MCF 10A (cell line): ENCODE measurements around the gene GABRA6. TPM values are rescaled to one million over a fixed set of nuclear protein-coding genes. Genes with fewer than 3 reads are reported as not detected.

Source experiments
- BruUV-seq: library from RNA; stranded (reverse); fragments of 400-500 nt; replicated peaks from 2 replicates; lab custom pipeline; 2021; lab: Mats Ljungman, UMichigan
- CTCF ChIA-PET: fragments of 300-600 bp; sonication (Branson Sonifier 250); formaldehyde crosslinking; extraction: SDS; loops from one replicate; lab custom pipeline; 2021; ENCODE audit warnings: antibody characterized with exemption, inconsistent platforms; lab: Yijun Ruan, JAX
- POLR2A ChIA-PET: fragments of 300-600, 350-650 bp; sonication (Branson Sonifier 250); formaldehyde crosslinking; extraction: SDS; loops from one replicate; lab custom pipeline; 2020; ENCODE audit warnings: antibody characterized with exemption, inconsistent platforms; lab: Yijun Ruan, JAX
- DNase-seq: peaks from one replicate; pipeline ENCODE4 v3.0.0-alpha.2; 2018; ENCODE audit not compliant: unreplicated experiment
- H3K27ac Mint-ChIP-seq: one replicate; pipeline ENCODE4 v1.8.0; 2022; ENCODE audit warnings: mild to moderate bottlenecking, low read depth, mixed read lengths; ENCODE audit not compliant: unreplicated experiment
- H3K27me3 Mint-ChIP-seq: one replicate; pipeline ENCODE4 v1.8.0; 2022; ENCODE audit warnings: mixed read lengths; ENCODE audit not compliant: insufficient read depth, unreplicated experiment
- H3K36me3 Mint-ChIP-seq: one replicate; pipeline ENCODE4 v1.8.0; 2022; ENCODE audit warnings: mild to moderate bottlenecking, moderate library complexity, mixed read lengths; ENCODE audit not compliant: insufficient read depth, unreplicated experiment
- H3K4me1 Mint-ChIP-seq: one replicate; pipeline ENCODE4 v1.8.0; 2022; ENCODE audit warnings: mixed read lengths; ENCODE audit not compliant: insufficient read depth, unreplicated experiment
- H3K4me3 Mint-ChIP-seq: one replicate; pipeline ENCODE4 v1.8.0; 2022; ENCODE audit warnings: mild to moderate bottlenecking, moderate library complexity, mixed read lengths; ENCODE audit not compliant: unreplicated experiment
- H3K9me3 Mint-ChIP-seq: one replicate; pipeline ENCODE4 v1.8.0; 2022; ENCODE audit warnings: mixed read lengths; ENCODE audit not compliant: unreplicated experiment
- CTCF ChIP-seq: fragments of 200-600 bp; IDR thresholded peaks from one replicate; pipeline ENCODE4 v1.8.0; 2022; ENCODE audit warnings: antibody characterized with exemption, mild to moderate bottlenecking; ENCODE audit not compliant: unreplicated experiment
- intact Hi-C: fragments of 100-400 bp; cut with micrococcal nuclease; formaldehyde crosslinking; loops from 2 replicates; pipeline ENCODE4 v1.14.1; 2022
- total RNA-seq: library from RNA; stranded (reverse); gene quantifications from 2 replicates; pipeline ENCODE4 v1.2.3, GENCODE V29; 2022

GABRA6 gene
- total RNA-seq, 1 experiment from 2014 or later = not detected

GRCh38 chr5:161700065-161700464, 14.5 kb downstream of the GABRA6 start:
- peaks cover 65% of the 10 kb centered on the region for H3K27me3 Mint-ChIP-seq

GRCh38 chr5:161703528-161703927, 18.0 kb downstream of the GABRA6 start:
- Mint-ChIP-seq H3K36me3 (peaks cover 4% of the 10 kb centered on the region), H3K27ac (no peak overlapping the region), H3K27me3 (peaks cover 59% of the 10 kb centered on the region), H3K4me3 (no peak overlapping the region), H3K4me1 (no peaks in the 10 kb centered on the region), H3K9me3 (no peaks in the 10 kb centered on the region)
- POLR2A ChIA-PET = no interaction called here
- no TSS peak for BruUV-seq
- TF ChIP-seq CTCF = no peak
- intact Hi-C loops = no loop called here
- DNase-seq = no peak
- CTCF ChIA-PET = interaction anchor here (1.6 kb wide), 1 partner anchor 1266 kb away, joined by 4 read pairs; no protein-coding TSS in a partner anchor

More at GRCh38 chr5:161700065-161700464, 14.5 kb downstream of the GABRA6 start:
- Mint-ChIP-seq H3K9me3 (no peaks in the 10 kb centered on the region), H3K36me3 (no peaks in the 10 kb centered on the region), H3K4me3 (no peak overlapping the region), H3K27ac (no peak overlapping the region), H3K4me1 (no peaks in the 10 kb centered on the region)
- intact Hi-C loops = no loop called here
- no peak for DNase-seq
- no peak for TF ChIP-seq CTCF
- no TSS peak for BruUV-seq
- ChIA-PET CTCF (interaction anchor here (0.9 kb wide), 1 partner anchor 14 kb away, joined by 4 read pairs; no protein-coding TSS in a partner anchor), POLR2A (interaction anchor here (0.6 kb wide), 1 partner anchor 44 kb away, joined by 3 read pairs; no protein-coding TSS in a partner anchor)

DNA sequence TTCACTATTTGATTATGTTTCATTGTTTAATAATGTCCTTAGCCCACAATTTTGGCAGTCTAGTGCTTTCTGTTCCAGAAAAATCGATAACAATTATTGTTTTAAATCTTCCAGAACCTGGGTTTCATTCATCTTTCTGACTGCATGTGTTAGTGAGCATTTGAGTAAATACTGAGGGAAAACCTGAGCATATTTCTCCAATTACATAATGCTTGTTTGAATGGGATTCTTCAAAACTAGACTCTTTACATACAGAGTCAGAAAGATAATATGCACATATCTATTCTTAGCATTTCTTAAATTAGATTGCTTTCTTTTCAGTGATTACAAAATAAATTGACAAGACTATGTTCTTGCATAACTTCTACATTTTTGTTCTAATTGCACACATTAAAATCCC, 21.9 kb downstream of the GABRA6 start:
- H3K27ac Mint-ChIP-seq = no peak overlapping the region
- no peaks in the 10 kb centered on the region for H3K9me3 Mint-ChIP-seq
- POLR2A ChIA-PET = no interaction called here
- no peak for TF ChIP-seq CTCF
- peaks cover 4% of the 10 kb centered on the region for H3K36me3 Mint-ChIP-seq
- DNase-seq = no peak
- no peaks in the 10 kb centered on the region for H3K4me1 Mint-ChIP-seq
- no TSS peak for BruUV-seq
- peaks cover 48% of the 10 kb centered on the region for H3K27me3 Mint-ChIP-seq
- H3K4me3 Mint-ChIP-seq = no peak overlapping the region
- CTCF ChIA-PET = no interaction called here
- intact Hi-C loops = no loop called here

DNA sequence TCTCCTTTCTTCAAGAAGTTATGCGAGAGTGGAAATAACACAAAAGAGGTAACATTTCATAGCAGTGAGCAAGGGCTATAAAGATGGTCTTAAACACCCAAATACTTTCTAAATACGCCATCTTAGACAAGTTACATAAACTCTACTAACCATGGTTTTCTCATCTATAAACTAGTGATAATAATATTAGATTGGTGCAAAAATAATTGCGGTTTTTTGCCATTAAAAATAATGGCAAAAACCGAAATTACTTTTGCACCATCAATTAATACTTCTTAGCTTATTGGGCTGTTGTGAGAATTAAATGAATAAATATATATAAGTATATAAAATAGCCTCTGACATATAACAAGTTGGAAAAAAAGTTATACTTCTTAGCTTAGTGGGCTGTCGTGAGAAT, 23.7 kb downstream of the GABRA6 start:
- POLR2A ChIA-PET = no interaction called here
- H3K27ac Mint-ChIP-seq = no peak overlapping the region

More for the DNA sequence above, 23.7 kb downstream of the GABRA6 start:
- CTCF ChIA-PET = no interaction called here
- intact Hi-C loops = no loop called here
- Mint-ChIP-seq H3K4me3 (no peak overlapping the region), H3K4me1 (no peaks in the 10 kb centered on the region), H3K9me3 (no peaks in the 10 kb centered on the region), H3K27me3 (peaks cover 33% of the 10 kb centered on the region), H3K36me3 (peaks cover 4% of the 10 kb centered on the region)
- DNase-seq = no peak
- no peak for TF ChIP-seq CTCF
- BruUV-seq = no TSS peak
